Inferior parietal cortex (tissue), 1 donor: ENCODE data around the gene MCOLN2.

Source experiments
- DNase-seq: peaks from one replicate; pipeline ENCODE4 v3.0.0-alpha.2; 2016; ENCODE audit errors: extremely low spot score

Gene MCOLN2

GRCh38 chr1:84896279-84896678, 100.6 kb downstream of the MCOLN2 start:
- no peak for DNase-seq

GRCh38 chr1:84892705-84893618, 104.0 kb downstream of the MCOLN2 start, which contains the start of gene LPAR3:
TSS of gene LPAR3 (minus strand) at chr1:84893206. CDS start at chr1:84866120, 27,086 bp downstream.
- DNase-seq: no peak

- DNase-seq: no peak
Observed at GRCh38 chr1:84890566-84890965, 106.3 kb downstream of the MCOLN2 start.

- DNase-seq: no peak
Observed at GRCh38 chr1:84889437-84889836, 107.5 kb downstream of the MCOLN2 start.

- DNase-seq: no peak
Observed at GRCh38 chr1:84888753-84889152, 108.2 kb downstream of the MCOLN2 start.

GRCh38 chr1:84887261-84887934, 109.5 kb downstream of the MCOLN2 start:
- no peak for DNase-seq

GRCh38 chr1:84885469-84885868, 111.4 kb downstream of the MCOLN2 start:
- DNase-seq: no peak

- DNase-seq: no peak
Observed at GRCh38 chr1:84884671-84885389, 112.1 kb downstream of the MCOLN2 start.

- DNase-seq: no peak
Observed at GRCh38 chr1:84883286-84883685, 113.6 kb downstream of the MCOLN2 start.

- no peak for DNase-seq
Observed at GRCh38 chr1:84877592-84877991, 119.3 kb downstream of the MCOLN2 start.

- no peak for DNase-seq
Observed at GRCh38 chr1:84876353-84876752, 120.6 kb downstream of the MCOLN2 start.
